Activated naive CD8-positive, alpha-beta T cell treated with anti-CD3 and anti-CD28 coated beads, Interleukin-2, amount 10 ng/mL, durations not matched to agents 7 days and 5 days (primary cell): ENCODE results near the gene ZMIZ1. TPM values are rescaled to one million over a fixed set of nuclear protein-coding genes. Genes with fewer than 3 reads are reported as not detected.
A peak's percentile ranks its signal among the peaks of the same experiment; 100 is the strongest.
"Not testable (repeated sequence)": the region's sequence is repeated elsewhere in the genome, so short reads cannot be mapped to it uniquely, and the experiment has no call there.

Experiments
- ATAC-seq: fragments of 150-1000 bp; cut with Tn5 transposase; one replicate; pipeline ENCODE4 v1.10.0; 2021; ENCODE audit warnings: low read depth, moderate library complexity
- POLR2A ChIA-PET: fragments of 350-600 bp; sonication (Branson Sonifier 250); formaldehyde crosslinking; loops from one replicate; lab custom pipeline; 2021; ENCODE audit warnings: antibody characterized with exemption; lab: Charles Lee
- DNase-seq: peaks from one replicate; pipeline ENCODE4 v3.0.0; 2021
- H3K27ac Mint-ChIP-seq: one replicate; pipeline ENCODE4 v1.8.0; 2022; ENCODE audit warnings: mild to moderate bottlenecking, mixed read lengths
- H3K27me3 Mint-ChIP-seq: one replicate; pipeline ENCODE4 v1.8.0; 2022; ENCODE audit warnings: mild to moderate bottlenecking, moderate library complexity, mixed read lengths
- H3K36me3 Mint-ChIP-seq: one replicate; pipeline ENCODE4 v1.8.0; 2021; ENCODE audit warnings: mild to moderate bottlenecking, mixed read lengths
- H3K4me1 Mint-ChIP-seq: one replicate; pipeline ENCODE4 v1.8.0; 2021; ENCODE audit warnings: mixed read lengths
- H3K4me3 Mint-ChIP-seq: one replicate; pipeline ENCODE4 v1.8.0; 2022; ENCODE audit warnings: mild to moderate bottlenecking, moderate library complexity, mixed read lengths
- H3K9me3 Mint-ChIP-seq: one replicate; pipeline ENCODE4 v1.8.0; 2021; ENCODE audit warnings: mixed read lengths
- total RNA-seq, 2 experiments: library from RNA; stranded (reverse); gene quantifications; one replicate each; pipeline ENCODE4 v1.2.3, GENCODE V29; 2021

The ZMIZ1 gene
- total RNA-seq, 2 experiments from 2014 or later = 28.8 to 29.3 TPM

GRCh38 chr10:79327090-79327457 lies 258.3 kb downstream of the ZMIZ1 start:
- Mint-ChIP-seq H3K27ac (no peak overlapping the region), H3K27me3 (no peaks in the 10 kb centered on the region), H3K36me3 (no peaks in the 10 kb centered on the region), H3K4me3 (no peak overlapping the region), H3K4me1 (peaks cover 33% of the 10 kb centered on the region), H3K9me3 (no peaks in the 10 kb centered on the region)
- ATAC-seq (no peak), DNase-seq (no peak)
- POLR2A ChIA-PET = interaction anchor here (1.0 to 1.1 kb wide), 2 partner anchors 10 to 16 kb away, joined by 3 to 4 read pairs; no protein-coding TSS in a partner anchor

GRCh38 chr10:79328147-79328701 lies 259.5 kb downstream of the ZMIZ1 start:
- no peak overlapping the region for H3K4me3 Mint-ChIP-seq
- DNase-seq (no peak), ATAC-seq (no peak)
- H3K27me3 Mint-ChIP-seq = no peaks in the 10 kb centered on the region
- POLR2A ChIA-PET = no interaction called here
- peaks cover 25% of the 10 kb centered on the region for H3K4me1 Mint-ChIP-seq
- no peaks in the 10 kb centered on the region for H3K9me3 Mint-ChIP-seq
- no peak overlapping the region for H3K27ac Mint-ChIP-seq
- no peaks in the 10 kb centered on the region for H3K36me3 Mint-ChIP-seq

GRCh38 chr10:79328737-79329504 lies 260.2 kb downstream of the ZMIZ1 start:
- DNase-seq (no peak), ATAC-seq (no peak)
- H3K36me3 Mint-ChIP-seq = no peaks in the 10 kb centered on the region
- peaks cover 19% of the 10 kb centered on the region for H3K4me1 Mint-ChIP-seq
- H3K27ac Mint-ChIP-seq = no peak overlapping the region
- H3K4me3 Mint-ChIP-seq = no peak overlapping the region
- POLR2A ChIA-PET = no interaction called here
- H3K27me3 Mint-ChIP-seq = no peaks in the 10 kb centered on the region
- no peaks in the 10 kb centered on the region for H3K9me3 Mint-ChIP-seq

GRCh38 chr10:79329529-79329928 lies 260.8 kb downstream of the ZMIZ1 start:
- H3K27me3 Mint-ChIP-seq = no peaks in the 10 kb centered on the region
- ATAC-seq = no peak
- no peak overlapping the region for H3K4me3 Mint-ChIP-seq

GRCh38 chr10:79331226-79331625 lies 262.5 kb downstream of the ZMIZ1 start:
- Mint-ChIP-seq H3K27me3 (no peaks in the 10 kb centered on the region), H3K27ac (peak overlapping the region; percentile 54), H3K9me3 (no peaks in the 10 kb centered on the region), H3K4me1 (peaks cover 13% of the 10 kb centered on the region), H3K4me3 (no peak overlapping the region), H3K36me3 (no peaks in the 10 kb centered on the region)
- peak; percentile 21 for ATAC-seq
- POLR2A ChIA-PET = interaction anchor here (0.8 to 1.0 kb wide), 3 partner anchors 8 to 14 kb away, joined by 3 to 5 read pairs (median 4); no protein-coding TSS in a partner anchor
- DNase-seq = no peak

More at GRCh38 chr10:79329529-79329928, 260.8 kb downstream of the ZMIZ1 start:
- POLR2A ChIA-PET = no interaction called here
- H3K4me1 Mint-ChIP-seq = peaks cover 16% of the 10 kb centered on the region
- DNase-seq = no peak
- no peaks in the 10 kb centered on the region for H3K9me3 Mint-ChIP-seq
- peak overlapping the region; percentile 2 for H3K27ac Mint-ChIP-seq
- H3K36me3 Mint-ChIP-seq = no peaks in the 10 kb centered on the region

- H3K27ac Mint-ChIP-seq = peak overlapping the region; percentile 54
- H3K9me3 Mint-ChIP-seq = no peaks in the 10 kb centered on the region
- no peaks in the 10 kb centered on the region for H3K27me3 Mint-ChIP-seq
- POLR2A ChIA-PET = interaction anchor here (0.6 to 1.0 kb wide), 4 partner anchors 8 to 89 kb away, joined by 3 to 5 read pairs (median 4); no protein-coding TSS in a partner anchor
- peaks cover 13% of the 10 kb centered on the region for H3K4me1 Mint-ChIP-seq
- ATAC-seq = peak; percentile 89
- H3K4me3 Mint-ChIP-seq = peak overlapping the region; percentile 50
- DNase-seq = peak; percentile 50
- H3K36me3 Mint-ChIP-seq = no peaks in the 10 kb centered on the region
Observed at GRCh38 chr10:79331709-79332108, 262.9 kb downstream of the ZMIZ1 start.

- not testable (repeated sequence) for H3K9me3 Mint-ChIP-seq, H3K27ac Mint-ChIP-seq, H3K27me3 Mint-ChIP-seq, H3K4me3 Mint-ChIP-seq, DNase-seq, ATAC-seq, H3K36me3 Mint-ChIP-seq
- POLR2A ChIA-PET = interaction anchor here (2.0 kb wide), 1 partner anchor 10 kb away, joined by 6 read pairs; no protein-coding TSS in a partner anchor
- H3K4me1 Mint-ChIP-seq = peaks cover 16% of the 10 kb centered on the region
Observed at GRCh38 chr10:79332610-79333315, 264.0 kb downstream of the ZMIZ1 start.

GRCh38 chr10:79333513-79333912 lies 264.7 kb downstream of the ZMIZ1 start:
- ATAC-seq (no peak), DNase-seq (no peak)
- Mint-ChIP-seq H3K9me3 (peaks cover 2% of the 10 kb centered on the region), H3K27me3 (no peaks in the 10 kb centered on the region), H3K27ac (no peak overlapping the region), H3K4me1 (peaks cover 16% of the 10 kb centered on the region), H3K4me3 (no peak overlapping the region), H3K36me3 (no peaks in the 10 kb centered on the region)
- POLR2A ChIA-PET = interaction anchor here (1.6 to 2.0 kb wide), 2 partner anchors 10 to 15 kb away, joined by 6 to 10 read pairs; no protein-coding TSS in a partner anchor

- ATAC-seq = no peak
- H3K4me3 Mint-ChIP-seq = no peak overlapping the region
- POLR2A ChIA-PET = interaction anchor here (1.0 to 2.0 kb wide), 3 partner anchors 11 to 14 kb away, joined by 3 to 10 read pairs (median 6); no protein-coding TSS in a partner anchor
- no peaks in the 10 kb centered on the region for H3K27me3 Mint-ChIP-seq
- no peaks in the 10 kb centered on the region for H3K36me3 Mint-ChIP-seq
- no peak overlapping the region for H3K27ac Mint-ChIP-seq
- H3K9me3 Mint-ChIP-seq = peaks cover 2% of the 10 kb centered on the region
- peaks cover 16% of the 10 kb centered on the region for H3K4me1 Mint-ChIP-seq
- DNase-seq = no peak
Observed at GRCh38 chr10:79334573-79334972, 265.8 kb downstream of the ZMIZ1 start.

GRCh38 chr10:79335094-79335469 lies 266.3 kb downstream of the ZMIZ1 start:
- Mint-ChIP-seq H3K27ac (no peak overlapping the region), H3K4me3 (no peak overlapping the region), H3K4me1 (peaks cover 16% of the 10 kb centered on the region), H3K9me3 (peaks cover 2% of the 10 kb centered on the region), H3K27me3 (no peaks in the 10 kb centered on the region), H3K36me3 (no peaks in the 10 kb centered on the region)
- ATAC-seq (no peak), DNase-seq (no peak)
- POLR2A ChIA-PET = interaction anchor here (1.0 to 2.0 kb wide), 3 partner anchors 10 to 13 kb away, joined by 3 to 10 read pairs (median 6); no protein-coding TSS in a partner anchor

GRCh38 chr10:79335470-79336235 lies 266.9 kb downstream of the ZMIZ1 start:
- H3K27ac Mint-ChIP-seq = no peak overlapping the region
- H3K36me3 Mint-ChIP-seq = no peaks in the 10 kb centered on the region
- peaks cover 16% of the 10 kb centered on the region for H3K4me1 Mint-ChIP-seq
- H3K4me3 Mint-ChIP-seq = no peak overlapping the region
- DNase-seq = no peak
- POLR2A ChIA-PET = no interaction called here
- H3K27me3 Mint-ChIP-seq = no peaks in the 10 kb centered on the region
- peaks cover 2% of the 10 kb centered on the region for H3K9me3 Mint-ChIP-seq
- no peak for ATAC-seq

GRCh38 chr10:79336276-79336675 lies 267.5 kb downstream of the ZMIZ1 start:
- H3K27ac Mint-ChIP-seq = peak overlapping the region; percentile 19

More at GRCh38 chr10:79336276-79336675, 267.5 kb downstream of the ZMIZ1 start:
- peaks cover 16% of the 10 kb centered on the region for H3K4me1 Mint-ChIP-seq
- DNase-seq = no peak
- H3K36me3 Mint-ChIP-seq = no peaks in the 10 kb centered on the region
- H3K4me3 Mint-ChIP-seq = no peak overlapping the region
- POLR2A ChIA-PET = no interaction called here
- peaks cover 2% of the 10 kb centered on the region for H3K9me3 Mint-ChIP-seq
- H3K27me3 Mint-ChIP-seq = no peaks in the 10 kb centered on the region
- ATAC-seq = no peak
